GM18499 (cell line): ENCODE measurements around the gene ZSWIM3.

ENCODE experiments used
- ATAC-seq: cut with Tn5 transposase; IDR thresholded peaks from one replicate; pipeline ENCODE4 v1.9.1; 2021; ENCODE audit warnings: moderate number of reproducible peaks; ENCODE audit not compliant: insufficient read depth, unreplicated experiment

Gene ZSWIM3

GRCh38 chr20:45925821-45926506, 68.5 kb downstream of the ZSWIM3 start:
- no peak for ATAC-seq

GRCh38 chr20:45926731-45927070, 69.3 kb downstream of the ZSWIM3 start:
- no peak for ATAC-seq

- ATAC-seq = no peak
Measured at GRCh38 chr20:45927071-45927878, 69.9 kb downstream of the ZSWIM3 start.
